Measurements from ENCODE around the gene ZNF792.
"Not testable (repeated sequence)": the region's sequence is repeated elsewhere in the genome, so short reads cannot be mapped to it uniquely, and the experiment has no call there.

ZNF792 gene

DNA sequence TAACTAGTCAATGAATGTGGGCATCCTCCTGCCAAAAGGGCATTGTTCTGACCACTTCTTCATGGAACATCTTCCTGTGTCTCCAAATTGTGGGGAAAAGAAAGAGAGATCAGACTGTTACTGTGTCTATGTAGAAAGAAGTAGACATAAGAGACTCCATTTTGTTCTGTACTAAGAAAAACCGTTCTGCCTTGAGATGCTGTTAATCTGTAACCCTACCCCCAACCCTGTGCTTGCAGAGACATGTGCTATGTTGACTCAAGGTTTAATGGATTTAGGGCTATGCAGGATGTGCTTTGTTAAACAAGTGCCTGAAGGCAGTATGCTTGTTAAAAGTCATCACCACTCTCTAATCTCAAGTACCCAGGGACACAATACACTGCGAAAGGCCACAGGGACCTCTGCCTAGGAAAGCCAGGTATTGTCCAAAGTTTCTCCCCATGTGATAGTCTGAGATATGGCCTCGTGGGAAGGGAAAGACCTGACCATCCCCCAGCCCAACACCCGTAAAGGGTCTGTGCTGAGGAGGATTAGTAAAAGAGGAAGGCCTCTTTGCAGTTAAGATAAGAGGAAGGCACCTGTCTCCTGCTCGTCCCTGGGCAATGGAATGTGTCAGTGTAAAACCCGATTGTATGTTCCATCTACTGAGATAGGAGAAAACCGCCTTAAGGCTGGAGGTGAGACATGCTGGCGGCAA lies 43.8 kb downstream of the ZNF792 start:
- not testable (repeated sequence) for DNase-seq

- DNase-seq, result no peak
Observed at GRCh38 chr19:34918190-34918589, 45.8 kb downstream of the ZNF792 start.

DNA sequence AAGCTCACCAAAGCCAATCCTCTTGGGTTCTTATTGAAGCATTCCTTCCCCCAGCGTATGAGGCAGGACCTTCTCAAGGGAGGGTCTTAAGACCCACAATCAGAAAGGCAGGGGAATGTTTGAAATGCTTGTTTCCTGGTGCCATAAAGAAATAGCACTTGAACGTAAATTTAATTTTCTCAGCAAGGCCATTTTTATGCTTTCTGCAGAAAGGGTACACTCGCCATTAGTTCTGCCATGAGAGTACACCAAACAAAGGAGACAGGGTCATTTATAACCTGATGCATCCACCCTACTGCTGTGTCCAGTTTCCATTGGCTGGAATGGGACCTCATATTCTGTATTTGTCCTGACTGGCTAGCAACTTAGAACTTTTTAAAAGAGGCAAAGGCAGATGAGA lies 46.9 kb downstream of the ZNF792 start:
- DNase-seq, result not testable (repeated sequence)

DNA sequence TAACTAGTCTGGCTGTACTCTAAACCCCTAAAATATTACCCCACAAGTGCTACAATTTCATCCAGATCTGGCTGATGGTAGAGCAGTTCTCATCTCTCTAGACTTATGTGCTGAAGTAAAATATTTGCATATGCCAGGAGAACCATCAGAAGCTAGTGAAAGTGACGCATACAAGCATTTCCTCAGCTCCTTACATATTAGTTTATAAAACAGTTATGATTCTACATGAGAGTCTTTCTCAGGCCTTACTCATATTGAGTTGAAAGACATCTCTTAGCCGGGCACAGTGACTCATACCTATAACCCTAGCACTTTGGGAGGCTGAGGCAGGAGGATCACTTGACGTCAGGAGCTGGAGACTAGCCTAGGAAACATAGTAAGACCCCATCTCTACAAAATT lies 53.3 kb downstream of the ZNF792 start:
- no peak for DNase-seq

Measured in inflammatory macrophage treated with lipopolysaccharide for 4 hours (primary cell).